ENCODE data around the gene RELA.
"Not testable (repeated sequence)": the region's sequence is repeated elsewhere in the genome, so short reads cannot be mapped to it uniquely, and the experiment has no call there.

RELA gene

GRCh38 chr11:65663639-65664200 is 1.0 kb upstream of the RELA start:
- no peak for DNase-seq

- DNase-seq: no peak
These were observed 393 bp downstream of the RELA start for GRCh38 chr11:65662247-65662798.

- no peak for DNase-seq
These were observed 993 bp downstream of the RELA start for GRCh38 chr11:65661599-65662246.

- DNase-seq: not testable (repeated sequence)
These were observed 1.8 kb downstream of the RELA start for GRCh38 chr11:65660908-65661307.

- no peak for DNase-seq
These were observed 2.7 kb downstream of the RELA start for GRCh38 chr11:65660038-65660437.

GRCh38 chr11:65658174-65659021 is 4.3 kb downstream of the RELA start:
- no peak for DNase-seq

GRCh38 chr11:65657426-65657825 is 5.3 kb downstream of the RELA start:
- DNase-seq: no peak

- DNase-seq: no peak
These were observed 7.0 kb downstream of the RELA start for GRCh38 chr11:65655570-65656332.

- no peak for DNase-seq
These were observed 8.1 kb downstream of the RELA start for GRCh38 chr11:65654375-65655349.

GRCh38 chr11:65653229-65654225 is 9.2 kb downstream of the RELA start:
- DNase-seq: no peak

GRCh38 chr11:65652511-65653228 is 10.0 kb downstream of the RELA start:
- peak; percentile 98 for DNase-seq

- DNase-seq: no peak
These were observed 10.9 kb downstream of the RELA start for GRCh38 chr11:65651589-65652510.

GRCh38 chr11:65651339-65651588 is 11.5 kb downstream of the RELA start:
- DNase-seq: no peak

GRCh38 chr11:65650547-65651338 is 12.0 kb downstream of the RELA start:
- no peak for DNase-seq

GRCh38 chr11:65649656-65650546 is 12.8 kb downstream of the RELA start:
- DNase-seq: no peak

GRCh38 chr11:65648997-65649493 is 13.7 kb downstream of the RELA start:
- DNase-seq: no peak
